GM12878 (cell line): ENCODE measurements around the gene SWT1. TPM values are rescaled to one million over a fixed set of nuclear protein-coding genes. Genes with fewer than 3 reads are reported as not detected.

ENCODE experiments used
- ATAC-seq: fragments of 200-7000 bp; cut with Tn5 transposase; 3 replicates; pipeline ENCODE4 v1.9.1; 2020; ENCODE audit warnings: mild to moderate bottlenecking, moderate library complexity
- BruUV-seq: library from RNA; stranded (reverse); fragments of 400-500 nt; replicated peaks from 2 replicates; lab custom pipeline; 2021; lab: Mats Ljungman, UMichigan
- CTCF ChIA-PET: fragments of 300-600 bp; sonication (Branson Sonifier 250); formaldehyde crosslinking; extraction: SDS; loops from one replicate; lab custom pipeline; 2021; ENCODE audit warnings: inconsistent platforms; lab: Yijun Ruan, JAX
- POLR2A ChIA-PET: fragments of 350-600 bp; formaldehyde crosslinking; extraction: SDS; loops from one replicate; lab custom pipeline; 2021; ENCODE audit warnings: inconsistent platforms; lab: Charles Lee
- RAD21 ChIA-PET: fragments of 300-600 bp; sonication (Branson Sonifier 250); formaldehyde crosslinking; loops from one replicate; lab custom pipeline; 2023; ENCODE audit warnings: antibody characterized with exemption; ENCODE audit not compliant: unreplicated experiment; lab: Charles Lee
- SMC1A ChIA-PET: fragments of 300-600 bp; sonication (Branson Sonifier 250); formaldehyde crosslinking; loops from one replicate; lab custom pipeline; 2023; ENCODE audit not compliant: unreplicated experiment, uncharacterized antibody; lab: Charles Lee
- DNase-seq: peaks from one replicate; pipeline ENCODE4 v3.0.0-alpha.2; 2011; ENCODE audit warnings: low read depth, low spot score
- FAIRE-seq: peaks from 3 replicates; lab custom pipeline; 2011; peaks lifted over from hg19 to GRCh38; lab: Jason Lieb, UNC
- H2AFZ ChIP-seq: 2 replicates; pipeline ENCODE4 v1.6.0; 2011; ENCODE audit warnings: low read depth, low read length, control low read depth; ENCODE audit not compliant: control insufficient read depth
- H3K27ac ChIP-seq: 2 replicates; pipeline ENCODE4 v1.5.1; 2011; ENCODE audit warnings: control low read depth; ENCODE audit not compliant: control insufficient read depth, insufficient read depth
- H3K27me3 ChIP-seq, 2 experiments: replicated peaks in 1 of 2; 2 replicates each; pipeline versions ENCODE4 v1.6.0 to v1.6.1; 2011; ENCODE audit warnings: low read length in 1 of 2; ENCODE audit not compliant: control insufficient read depth in 2 of 2, insufficient read depth in 2 of 2
- H3K36me3 ChIP-seq, 2 experiments: 2 replicates each; pipeline ENCODE4 v1.5.1; 2011; ENCODE audit warnings: low read length in 1 of 2; ENCODE audit not compliant: control insufficient read depth in 2 of 2, insufficient read depth in 2 of 2
- H3K4me1 ChIP-seq: 2 replicates; pipeline ENCODE4 v1.6.1; 2011; ENCODE audit warnings: mild to moderate bottlenecking, low read length, moderate library complexity, mixed read lengths; ENCODE audit not compliant: control insufficient read depth, insufficient read depth
- H3K4me2 ChIP-seq: 2 replicates; pipeline ENCODE4 v1.6.0; 2011; ENCODE audit warnings: control low read depth; ENCODE audit not compliant: control insufficient read depth, insufficient read depth
- H3K4me3 ChIP-seq: fragments of 200-600 bp; sonication (generic); 2 replicates; pipeline ENCODE4 v1.5.1; 2016
- H3K79me2 ChIP-seq: 2 replicates; pipeline ENCODE4 v1.6.0; 2011; ENCODE audit warnings: low read length; ENCODE audit not compliant: control insufficient read depth, insufficient read depth
- H3K9ac ChIP-seq: 2 replicates; pipeline ENCODE4 v1.8.0; 2011; ENCODE audit warnings: low read length, control low read depth, mixed read lengths; ENCODE audit not compliant: control insufficient read depth, insufficient read depth
- H3K9me3 ChIP-seq: replicated peaks from 3 replicates; pipeline ENCODE4 v1.5.1; 2011; ENCODE audit warnings: mild to moderate bottlenecking, low read length; ENCODE audit not compliant: control insufficient read depth, insufficient read depth
- H4K20me1 ChIP-seq: 2 replicates; pipeline ENCODE4 v1.6.0; 2011; ENCODE audit not compliant: control insufficient read depth, insufficient read depth
- EP300 ChIP-seq, 2 experiments: fragments of 150-350 bp in 1 of 2; IDR thresholded peaks; 2 replicates each; pipeline ENCODE4 v1.6.1; 2011 to 2012; ENCODE audit warnings: low read depth in 2 of 2, low read length in 2 of 2, borderline replicate concordance in 1 of 2, improper control_type of control experiment in 1 of 2, inconsistent platforms in 1 of 2; ENCODE audit not compliant: control insufficient read depth in 1 of 2
- MEF2A ChIP-seq: IDR thresholded peaks from 2 replicates; pipeline ENCODE4 v1.6.1; 2011; ENCODE audit warnings: low read depth, mild to moderate bottlenecking, low read length, moderate library complexity; ENCODE audit not compliant: insufficient read depth
- PAX5 ChIP-seq: IDR thresholded peaks from 2 replicates; pipeline ENCODE4 v1.6.1; 2011; ENCODE audit warnings: low read depth, low read length, borderline replicate concordance
- POLR2A ChIP-seq: IDR thresholded peaks from 2 replicates; pipeline ENCODE4 v1.6.1; 2011; ENCODE audit warnings: low read depth, mild to moderate bottlenecking, low read length
- RELA ChIP-seq: fragments of 450-650 bp; IDR thresholded peaks from 2 replicates; pipeline ENCODE4 v1.8.0; 2014; ENCODE audit warnings: borderline replicate concordance; ENCODE audit not compliant: partially characterized antibody
- REST ChIP-seq: IDR thresholded peaks from 2 replicates; pipeline ENCODE4 v1.6.1; 2012; ENCODE audit warnings: mild to moderate bottlenecking, low read depth, low read length
- SIX5 ChIP-seq: IDR thresholded peaks from 2 replicates; pipeline ENCODE4 v1.6.1; 2011; ENCODE audit warnings: mild to moderate bottlenecking, low read depth, low read length, moderate library complexity; ENCODE audit not compliant: severe bottlenecking
- SMC3 ChIP-seq: IDR thresholded peaks from 2 replicates; pipeline ENCODE4 v1.6.1; 2011; ENCODE audit warnings: low read length, improper control_type of control experiment, borderline replicate concordance
- SP1 ChIP-seq: IDR thresholded peaks from one replicate; pipeline ENCODE4 v1.6.1; 2011; ENCODE audit warnings: low read depth, low read length
- SUZ12 ChIP-seq: fragments of 200-600 bp; sonication (generic); IDR thresholded peaks from one replicate; pipeline ENCODE4 v1.6.1; 2018; ENCODE audit warnings: antibody characterized with exemption, mild to moderate bottlenecking; ENCODE audit not compliant: unreplicated experiment
- TCF3 ChIP-seq: IDR thresholded peaks from 2 replicates; pipeline ENCODE4 v1.6.1; 2012; ENCODE audit warnings: low read depth, mild to moderate bottlenecking, low read length, borderline replicate concordance; ENCODE audit not compliant: insufficient read depth
- WGBS: methylation state at CpG from one replicate; pipeline ENCODE4 v1.1.6; 2016; ENCODE audit warnings: low lambda C conversion rate; ENCODE audit not compliant: insufficient replicate concordance, insufficient coverage; ENCODE audit errors: missing lambda C conversion rate; 5-methylcytosine and 5-hydroxymethylcytosine counted together
- in situ Hi-C: fragments of 300-500 bp; cut with MboI; formaldehyde crosslinking; loops from 9 replicates; pipeline ENCODE4 v1.14.3; 2018; ENCODE audit warnings: mixed read lengths
- intact Hi-C: fragments of 100-400 bp; cut with micrococcal nuclease; formaldehyde crosslinking; loops from one replicate; pipeline ENCODE4 v1.14.2; 2022; ENCODE audit not compliant: unreplicated experiment
- polyA plus RNA-seq, 11 experiments: library from polyadenylated mRNA; depleted of rRNA in 4 of 11; unstranded in 6 of 11; stranded (reverse) in 5 of 11; fragments of >200 nt; fragmentation: Nextera tagmentation in 4 of 11; fragmentation: Illumina TruSeq in 1 of 11; extraction: Ambion mirVana in 4 of 11; extraction: Trizol in 1 of 11; gene quantifications; 1 replicate in 1 of 11; 2 replicates in 10 of 11; pipeline versions ENCODE4 v1.2.1 to v1.2.3, GENCODE V29; 2011 to 2016; ENCODE audit warnings: inconsistent platforms in 2 of 11, missing spikeins in 2 of 11, low read depth in 1 of 11
- total RNA-seq, 4 experiments: library from RNA; depleted of rRNA in 3 of 4; stranded (reverse); fragments of >200 nt in 3 of 4; fragmentation: Illumina TruSeq in 1 of 4; extraction: Trizol in 1 of 4; gene quantifications; 2 replicates each; pipeline versions ENCODE4 v1.2.1 to v1.2.3, GENCODE V29; 2013 to 2021
- TF ChIP-seq, protein P1 (sequence below): fragments of 450-650 bp; IDR thresholded peaks from 2 replicates; pipeline ENCODE4 v1.6.1; 2017; ENCODE audit warnings: borderline replicate concordance
- TF ChIP-seq, protein P2 (sequence below): fragments of 150-350 bp; IDR thresholded peaks from 2 replicates; pipeline ENCODE4 v1.6.1; 2014; ENCODE audit warnings: mild to moderate bottlenecking, low read depth, low read length
- TF ChIP-seq, protein P3 (sequence below): fragments of 450-650 bp; formaldehyde crosslinking; IDR thresholded peaks from 2 replicates; pipeline ENCODE4 v1.4.0; 2020; ENCODE audit warnings: mild to moderate bottlenecking, moderate library complexity

Gene SWT1
- total and polyA plus RNA-seq, 10 of the 15 experiments (the other 5 are each of a cell fraction or from before 2014, with no cell fraction given) = 1.0 to 4.2 (median 2.6) TPM

- intact Hi-C loops = no loop called here
- no peaks in the 10 kb centered on the region for H3K9me3 ChIP-seq
- no peak overlapping the region for H3K9ac ChIP-seq
- H3K4me1 ChIP-seq = no peaks in the 10 kb centered on the region
- ChIA-PET RAD21 (no interaction called here), POLR2A (no interaction called here), SMC1A (no interaction called here), CTCF (no interaction called here)
- ATAC-seq (no peak), FAIRE-seq (no peak), DNase-seq (no peak)
- no peak overlapping the region for H2AFZ ChIP-seq
- no peaks in the 10 kb centered on the region for H3K36me3 ChIP-seq
- no peaks in the 10 kb centered on the region for H3K79me2 ChIP-seq
- H3K4me2 ChIP-seq = no peak overlapping the region
- in situ Hi-C loops = no loop called here
- 0% methylated on average over 1 of the region's 1 CpG for WGBS
- no TSS peak for BruUV-seq
- no peaks in the 10 kb centered on the region for H4K20me1 ChIP-seq
- no peak overlapping the region for H3K27ac ChIP-seq
- H3K4me3 ChIP-seq = no peak overlapping the region
- H3K27me3 ChIP-seq = no peaks in the 10 kb centered on the region
- TF ChIP-seq SUZ12 = no peak
- TF ChIP-seq SP1 = no peak
- TF ChIP-seq EP300 (IDR thresholded peaks at IDR 0.05; ENCODE audit: borderline replicate concordance in 1 of 2, control insufficient read depth in 1 of 2, low read depth in 2 of 2, low read length in 2 of 2) = no peak
- TF ChIP-seq MEF2A = no peak
- TF ChIP-seq SIX5 = no peak
- no peak for TF ChIP-seq POLR2A
- TF ChIP-seq, protein P1, sequence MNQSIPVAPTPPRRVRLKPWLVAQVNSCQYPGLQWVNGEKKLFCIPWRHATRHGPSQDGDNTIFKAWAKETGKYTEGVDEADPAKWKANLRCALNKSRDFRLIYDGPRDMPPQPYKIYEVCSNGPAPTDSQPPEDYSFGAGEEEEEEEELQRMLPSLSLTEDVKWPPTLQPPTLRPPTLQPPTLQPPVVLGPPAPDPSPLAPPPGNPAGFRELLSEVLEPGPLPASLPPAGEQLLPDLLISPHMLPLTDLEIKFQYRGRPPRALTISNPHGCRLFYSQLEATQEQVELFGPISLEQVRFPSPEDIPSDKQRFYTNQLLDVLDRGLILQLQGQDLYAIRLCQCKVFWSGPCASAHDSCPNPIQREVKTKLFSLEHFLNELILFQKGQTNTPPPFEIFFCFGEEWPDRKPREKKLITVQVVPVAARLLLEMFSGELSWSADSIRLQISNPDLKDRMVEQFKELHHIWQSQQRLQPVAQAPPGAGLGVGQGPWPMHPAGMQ = no peak
- TF ChIP-seq, protein P2, sequence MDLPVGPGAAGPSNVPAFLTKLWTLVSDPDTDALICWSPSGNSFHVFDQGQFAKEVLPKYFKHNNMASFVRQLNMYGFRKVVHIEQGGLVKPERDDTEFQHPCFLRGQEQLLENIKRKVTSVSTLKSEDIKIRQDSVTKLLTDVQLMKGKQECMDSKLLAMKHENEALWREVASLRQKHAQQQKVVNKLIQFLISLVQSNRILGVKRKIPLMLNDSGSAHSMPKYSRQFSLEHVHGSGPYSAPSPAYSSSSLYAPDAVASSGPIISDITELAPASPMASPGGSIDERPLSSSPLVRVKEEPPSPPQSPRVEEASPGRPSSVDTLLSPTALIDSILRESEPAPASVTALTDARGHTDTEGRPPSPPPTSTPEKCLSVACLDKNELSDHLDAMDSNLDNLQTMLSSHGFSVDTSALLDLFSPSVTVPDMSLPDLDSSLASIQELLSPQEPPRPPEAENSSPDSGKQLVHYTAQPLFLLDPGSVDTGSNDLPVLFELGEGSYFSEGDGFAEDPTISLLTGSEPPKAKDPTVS = no peak
- no peak for TF ChIP-seq PAX5
- TF ChIP-seq TCF3 = no peak
- TF ChIP-seq, protein P3, sequence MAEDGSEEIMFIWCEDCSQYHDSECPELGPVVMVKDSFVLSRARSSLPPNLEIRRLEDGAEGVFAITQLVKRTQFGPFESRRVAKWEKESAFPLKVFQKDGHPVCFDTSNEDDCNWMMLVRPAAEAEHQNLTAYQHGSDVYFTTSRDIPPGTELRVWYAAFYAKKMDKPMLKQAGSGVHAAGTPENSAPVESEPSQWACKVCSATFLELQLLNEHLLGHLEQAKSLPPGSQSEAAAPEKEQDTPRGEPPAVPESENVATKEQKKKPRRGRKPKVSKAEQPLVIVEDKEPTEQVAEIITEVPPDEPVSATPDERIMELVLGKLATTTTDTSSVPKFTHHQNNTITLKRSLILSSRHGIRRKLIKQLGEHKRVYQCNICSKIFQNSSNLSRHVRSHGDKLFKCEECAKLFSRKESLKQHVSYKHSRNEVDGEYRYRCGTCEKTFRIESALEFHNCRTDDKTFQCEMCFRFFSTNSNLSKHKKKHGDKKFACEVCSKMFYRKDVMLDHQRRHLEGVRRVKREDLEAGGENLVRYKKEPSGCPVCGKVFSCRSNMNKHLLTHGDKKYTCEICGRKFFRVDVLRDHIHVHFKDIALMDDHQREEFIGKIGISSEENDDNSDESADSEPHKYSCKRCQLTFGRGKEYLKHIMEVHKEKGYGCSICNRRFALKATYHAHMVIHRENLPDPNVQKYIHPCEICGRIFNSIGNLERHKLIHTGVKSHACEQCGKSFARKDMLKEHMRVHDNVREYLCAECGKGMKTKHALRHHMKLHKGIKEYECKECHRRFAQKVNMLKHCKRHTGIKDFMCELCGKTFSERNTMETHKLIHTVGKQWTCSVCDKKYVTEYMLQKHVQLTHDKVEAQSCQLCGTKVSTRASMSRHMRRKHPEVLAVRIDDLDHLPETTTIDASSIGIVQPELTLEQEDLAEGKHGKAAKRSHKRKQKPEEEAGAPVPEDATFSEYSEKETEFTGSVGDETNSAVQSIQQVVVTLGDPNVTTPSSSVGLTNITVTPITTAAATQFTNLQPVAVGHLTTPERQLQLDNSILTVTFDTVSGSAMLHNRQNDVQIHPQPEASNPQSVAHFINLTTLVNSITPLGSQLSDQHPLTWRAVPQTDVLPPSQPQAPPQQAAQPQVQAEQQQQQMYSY (CRISPR knock-in tag) = no peak
- no peak for TF ChIP-seq RELA
- no peak for TF ChIP-seq REST
- no peak for TF ChIP-seq SMC3
Measured at GRCh38 chr1:185193756-185194155, 36.8 kb downstream of the SWT1 start.
